Measurements from ENCODE around the gene KCNT1. TPM values are rescaled to one million over a fixed set of nuclear protein-coding genes. Genes with fewer than 3 reads are reported as not detected.

Gene KCNT1
- total RNA-seq, 1 experiment from 2014 or later: 0.68 TPM

- Histone ChIP-seq H3K14ac (ENCODE audit: insufficient read depth, low read length) (no peak overlapping the region), H3T11ph (ENCODE audit: low read length) (no peak overlapping the region), H3K23ac (ENCODE audit: insufficient read length, low read depth, low read length) (no peak overlapping the region), H2BK15ac (ENCODE audit: low read depth, low read length) (no peak overlapping the region), H3K27ac (ENCODE audit: insufficient read length, low read depth, low read length) (no peak overlapping the region), H3K56ac (ENCODE audit: insufficient read length, low read depth, low read length) (no peak overlapping the region), H2BK12ac (ENCODE audit: insufficient read length, low read depth, low read length) (no peak overlapping the region), H2AFZ (ENCODE audit: low read length) (no peak overlapping the region), H3K79me1 (ENCODE audit: insufficient read depth, low read depth, low read length, poor library complexity, severe bottlenecking) (no peaks in the 10 kb centered on the region), H3K23me2 (ENCODE audit: insufficient read length, low read depth, low read length, poor library complexity, severe bottlenecking) (no peaks in the 10 kb centered on the region), H3K9ac (ENCODE audit: extremely low read depth, insufficient read length, low read length) (no peak overlapping the region), H3K4ac (ENCODE audit: low read depth, low read length) (no peak overlapping the region), H3K79me2 (ENCODE audit: insufficient read depth, low read length) (no peaks in the 10 kb centered on the region), H3K9me3 (ENCODE audit: control insufficient read depth, low read depth, low read length) (peaks cover 9% of the 10 kb centered on the region), H4K20me1 (ENCODE audit: control insufficient read depth, insufficient read depth, insufficient read length) (no peaks in the 10 kb centered on the region), H3K4me2 (ENCODE audit: insufficient read depth, insufficient read length, low read length) (no peak overlapping the region), H4K5ac (ENCODE audit: insufficient read length, low read depth, low read length) (no peak overlapping the region), H3K18ac (ENCODE audit: insufficient read length, low read depth, low read length) (no peak overlapping the region), H3K4me1 (ENCODE audit: insufficient read depth, low read length) (no peaks in the 10 kb centered on the region), H4K91ac (ENCODE audit: insufficient read length, low read depth, low read length) (no peak overlapping the region), H3K27me3 (ENCODE audit: insufficient read depth, low read length) (no peaks in the 10 kb centered on the region), H2BK5ac (ENCODE audit: insufficient read length, low read length) (no peak overlapping the region), H2BK20ac (ENCODE audit: low read depth, low read length, poor library complexity, severe bottlenecking) (no peak overlapping the region), H2BK120ac (ENCODE audit: low read depth, low read length, poor library complexity, severe bottlenecking) (no peak overlapping the region), H4K8ac (replicated peaks; ENCODE audit: insufficient read length, low read depth, low read length) (no peak overlapping the region), H2AK5ac (ENCODE audit: insufficient read length, low read length) (no peak overlapping the region)
- Mint-ChIP-seq H3K36me3 (ENCODE audit: insufficient read depth in 1 of 3, low read depth in 3 of 3) (peaks cover 5 to 11% (median 7%) of the 10 kb centered on the region in 3 experiments; a peak in 6 of 7 replicates), H3K4me3 (no peak overlapping the region), H3K9me3 (peaks cover 11 to 14% of the 10 kb centered on the region in 2 experiments), H3K27ac (no peak overlapping the region), H3K4me1 (peaks cover 0 to 10% of the 10 kb centered on the region in 2 experiments; a peak in 2 of 4 replicates), H3K27me3 (ENCODE audit: low read depth) (peaks cover 2% of the 10 kb centered on the region; the same call in 1 of the 2 replicates)
- no peak for TF ChIP-seq CTCF (conservative IDR thresholded peaks at IDR 0.05)
- no CpG with 5 or more reads among the region's 41 CpGs for WGBS (ENCODE audit: extremely low coverage, insufficient read length, low lambda C conversion rate)
- DNase-seq: no peak
These were observed 31.0 kb upstream of the KCNT1 start for GRCh38 chr9:135670721-135671590.
